Measurements from ENCODE around the gene BTG1. TPM values are rescaled to one million over a fixed set of nuclear protein-coding genes. Genes with fewer than 3 reads are reported as not detected.

The BTG1 gene
- total and polyA plus RNA-seq, 2 of the 8 experiments (the other 6 are each of a cell fraction or from before 2014, with no cell fraction given): 17.1 to 32.7 TPM

- TF ChIP-seq RXRA (IDR thresholded peaks at IDR 0.05; ENCODE audit: insufficient read depth, low read depth, low read length): no peak
- TF ChIP-seq MAX (IDR thresholded peaks at IDR 0.05): no peak
- TF ChIP-seq EP300 (IDR thresholded peaks at IDR 0.05; ENCODE audit: borderline replicate concordance in 1 of 2, low read depth in 2 of 2, low read length in 2 of 2): no peak
- TF ChIP-seq CBX8 (IDR thresholded peaks at IDR 0.05; ENCODE audit: borderline replicate concordance, low read depth, low read length): no peak
- TF ChIP-seq SIRT6 (IDR thresholded peaks at IDR 0.05; ENCODE audit: low read length): no peak
- TF ChIP-seq RFX5 (IDR thresholded peaks at IDR 0.05; ENCODE audit: borderline replicate concordance, low read depth, low read length): no peak
Observed at GRCh38 chr12:92175961-92176360, 30.3 kb upstream of the BTG1 start (continued).
